IPS-18c (cell line): ENCODE measurements around the gene CTBP1.

Source experiments
- H3K4me3 ChIP-seq: 2 replicates; pipeline ENCODE4 v1.7.0; 2013; ENCODE audit warnings: low read depth, mild to moderate bottlenecking, low read length, moderate library complexity; ENCODE audit not compliant: insufficient read depth
- H3K9me3 ChIP-seq: one replicate; pipeline ENCODE4 v1.6.1; 2013; ENCODE audit warnings: mild to moderate bottlenecking, low read length, moderate library complexity; ENCODE audit not compliant: control insufficient read depth, insufficient read depth

CTBP1 gene

DNA sequence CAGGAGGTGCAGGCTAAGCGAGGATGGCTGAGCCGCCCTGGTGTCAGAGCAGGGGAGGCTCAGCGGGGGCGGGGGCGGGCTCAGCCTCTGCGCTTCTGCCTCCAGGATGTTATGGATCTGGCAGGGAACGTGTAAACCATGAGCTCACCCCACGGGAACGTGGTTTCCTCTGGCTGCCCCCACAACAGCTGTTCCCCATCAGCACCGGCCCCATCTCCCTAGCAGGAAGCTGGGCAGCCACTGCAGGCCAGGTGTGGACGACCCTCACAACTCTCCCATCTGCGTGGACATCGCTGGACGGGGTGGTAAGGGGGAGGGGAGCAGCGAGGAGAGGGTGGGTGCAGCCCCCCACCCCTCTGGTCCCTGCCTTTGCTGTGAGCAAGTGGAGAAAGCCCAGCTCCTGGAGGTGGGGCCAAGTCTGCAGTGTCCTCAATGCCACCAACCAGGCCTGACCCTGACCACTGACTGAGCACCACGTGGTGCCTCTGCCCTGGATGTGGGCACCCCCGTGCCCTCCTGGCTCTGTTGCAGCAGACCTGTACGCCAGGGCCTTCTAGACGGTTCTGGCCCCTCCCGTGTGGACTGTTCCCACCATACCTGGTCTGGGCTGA lies 48.4 kb downstream of the CTBP1 start:
- Histone ChIP-seq H3K4me3 (no peak overlapping the region), H3K9me3 (no peaks in the 10 kb centered on the region)

DNA sequence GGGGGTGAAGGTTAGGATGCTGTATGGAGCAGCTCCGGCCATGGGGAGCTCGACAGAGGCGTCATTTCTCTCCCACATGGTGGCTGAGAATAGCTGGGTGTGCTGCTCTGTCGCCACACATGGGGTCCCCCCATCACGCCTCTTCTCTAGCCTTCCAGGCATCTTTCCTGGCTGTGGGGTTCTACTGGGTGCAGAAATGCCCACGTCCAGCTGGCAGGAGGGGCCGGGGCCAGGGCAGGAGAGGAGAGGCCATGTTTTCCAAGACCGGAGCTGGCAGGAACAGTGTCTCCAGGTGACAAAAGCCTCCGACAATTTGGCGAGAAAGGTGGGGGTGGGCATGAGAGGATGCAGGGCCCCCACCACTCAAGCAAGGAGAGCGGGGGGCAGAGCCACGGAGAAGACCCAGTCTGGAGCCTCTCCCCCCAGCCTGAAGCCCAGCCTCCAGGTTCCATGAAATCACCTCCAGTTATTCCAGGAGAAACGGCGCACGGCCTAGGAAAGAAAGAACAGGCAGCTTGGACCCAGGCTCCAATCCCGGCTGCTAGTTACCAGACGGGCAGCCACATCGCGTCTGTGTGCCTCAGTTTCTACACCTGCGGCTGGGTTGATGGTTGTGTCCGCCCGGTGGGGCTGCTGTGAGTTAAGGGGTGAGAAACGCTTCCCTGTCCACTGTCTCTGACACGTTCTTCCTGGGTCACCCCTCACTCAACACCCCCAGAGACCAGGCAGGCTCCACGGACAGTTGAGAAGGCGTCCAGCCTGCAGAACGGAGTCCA lies 49.2 kb downstream of the CTBP1 start:
- Histone ChIP-seq H3K9me3 (no peaks in the 10 kb centered on the region), H3K4me3 (no peak overlapping the region)

DNA sequence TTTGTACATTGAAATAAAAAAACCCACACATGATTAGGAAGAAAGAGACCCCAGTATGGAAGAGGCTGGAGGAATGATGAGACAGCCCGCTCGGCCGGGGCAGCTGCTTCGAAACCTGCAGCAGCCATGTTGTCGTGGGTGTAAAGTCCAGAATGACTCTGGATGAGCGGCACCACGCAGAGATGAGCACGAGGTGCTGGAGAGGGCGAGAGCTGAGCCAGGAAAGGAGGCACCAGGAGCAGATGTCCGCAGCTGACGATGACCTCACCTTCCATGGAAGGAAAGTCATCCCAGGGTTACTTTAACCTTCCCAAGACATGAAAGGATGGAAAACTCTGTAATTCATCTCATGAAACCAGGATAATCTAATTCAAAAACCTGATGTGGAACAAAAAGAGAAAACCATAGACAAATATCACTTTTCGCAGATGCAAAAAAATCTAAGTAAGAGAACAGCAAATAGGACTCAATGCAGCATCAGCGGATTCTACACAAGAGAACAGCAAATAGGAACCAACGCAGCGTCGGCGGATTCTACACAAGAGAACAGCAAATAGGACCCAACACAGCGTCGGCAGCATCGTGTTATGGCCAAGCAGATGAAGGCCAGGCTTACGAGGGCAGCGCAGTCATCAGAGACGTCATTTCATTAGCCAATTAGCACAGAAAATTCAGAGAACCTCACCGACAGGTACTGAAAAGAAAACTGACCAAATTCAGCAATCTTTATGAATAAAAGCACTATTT lies 50.7 kb downstream of the CTBP1 start:
- Histone ChIP-seq H3K9me3 (no peaks in the 10 kb centered on the region), H3K4me3 (no peak overlapping the region)

DNA sequence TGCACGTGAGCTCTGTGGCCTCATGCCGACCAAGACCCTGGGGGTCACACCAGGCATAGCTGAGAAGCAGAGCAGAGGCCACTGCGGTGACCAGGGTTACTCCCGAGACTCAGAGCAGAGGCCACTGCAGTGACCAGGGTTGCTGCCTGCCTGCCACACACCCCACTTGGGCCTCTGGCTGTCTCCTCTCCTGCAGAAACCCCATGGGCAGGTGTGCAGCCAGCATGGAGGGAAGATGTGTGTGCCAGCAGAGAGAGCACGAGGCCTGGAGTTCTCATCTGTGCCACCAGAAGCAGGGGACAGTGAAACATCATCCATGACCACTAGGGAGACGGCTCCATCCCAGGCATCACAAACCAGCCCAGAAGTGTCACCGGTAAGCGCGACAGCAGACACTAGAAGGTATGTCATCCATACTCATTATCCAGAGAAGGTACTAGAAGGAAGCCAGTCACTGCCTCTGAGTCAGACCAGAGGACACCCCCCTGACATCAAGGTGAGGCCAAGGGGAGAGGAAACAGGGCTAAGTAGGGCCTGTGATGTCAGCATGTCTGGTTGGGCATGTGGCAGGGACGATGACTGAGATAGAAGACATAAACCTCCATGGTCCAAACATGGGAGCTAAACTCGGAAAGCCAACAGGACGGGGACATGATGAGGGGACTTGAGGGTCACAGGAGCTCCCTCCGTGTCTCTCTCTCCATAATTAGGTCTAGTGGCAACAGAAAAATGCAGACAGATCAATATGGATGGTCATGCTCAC lies 52.3 kb downstream of the CTBP1 start:
- Histone ChIP-seq H3K9me3 (no peaks in the 10 kb centered on the region), H3K4me3 (no peak overlapping the region)

DNA sequence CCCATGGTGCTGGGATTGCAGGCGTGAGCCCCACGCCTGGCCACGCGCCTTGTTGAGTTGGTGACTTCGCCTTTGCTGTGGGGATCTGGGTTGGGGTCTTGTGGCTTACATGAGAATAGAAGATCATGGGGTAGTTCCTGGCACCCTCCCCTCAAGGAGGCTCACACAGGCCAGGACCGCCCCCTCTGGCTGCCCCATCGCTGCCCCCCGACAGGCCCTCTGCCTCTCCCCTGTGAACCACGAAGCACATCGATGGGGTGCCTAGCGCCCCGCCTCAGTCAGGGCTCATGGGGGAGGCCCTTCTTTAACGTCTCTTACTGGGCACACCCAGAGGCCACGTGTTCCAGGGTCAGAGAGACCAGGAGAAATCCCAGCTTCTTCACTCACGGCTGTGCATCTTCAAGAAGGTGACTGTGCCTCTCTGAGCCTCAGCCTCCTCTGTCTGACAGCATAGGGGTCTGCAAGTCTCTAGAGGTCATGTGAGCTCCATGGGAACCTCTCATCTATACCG lies 53.0 kb downstream of the CTBP1 start:
- Histone ChIP-seq H3K4me3 (no peak overlapping the region), H3K9me3 (no peaks in the 10 kb centered on the region)

DNA sequence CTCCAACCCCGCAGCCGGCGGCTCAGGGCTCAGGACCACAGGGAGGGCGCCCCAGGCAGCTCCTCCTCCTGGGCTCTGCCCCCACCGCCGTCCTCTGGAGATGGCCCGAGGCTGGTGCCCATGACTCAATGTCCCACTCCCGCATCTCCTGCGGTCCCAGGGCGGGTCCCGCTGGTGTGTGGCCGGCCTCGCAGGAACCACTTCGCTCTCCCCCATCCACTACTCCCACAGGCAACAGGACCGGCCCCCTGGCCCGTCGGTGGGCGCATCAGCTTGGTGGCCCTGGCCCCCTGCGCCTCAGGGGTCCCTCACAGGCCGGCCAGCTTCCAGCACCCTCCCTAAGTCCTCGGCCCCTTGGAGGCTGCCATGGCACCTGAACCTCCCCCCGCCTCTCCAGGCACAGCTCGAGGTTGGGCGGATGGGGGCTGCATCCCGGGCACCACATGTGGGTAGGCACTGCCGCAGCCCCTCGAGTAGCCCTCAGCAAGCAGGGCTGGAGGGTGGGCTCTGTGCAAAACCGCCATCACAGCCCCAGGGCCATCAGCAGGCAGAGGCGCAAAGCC lies 53.7 kb downstream of the CTBP1 start:
- Histone ChIP-seq H3K9me3 (no peaks in the 10 kb centered on the region), H3K4me3 (no peak overlapping the region)

DNA sequence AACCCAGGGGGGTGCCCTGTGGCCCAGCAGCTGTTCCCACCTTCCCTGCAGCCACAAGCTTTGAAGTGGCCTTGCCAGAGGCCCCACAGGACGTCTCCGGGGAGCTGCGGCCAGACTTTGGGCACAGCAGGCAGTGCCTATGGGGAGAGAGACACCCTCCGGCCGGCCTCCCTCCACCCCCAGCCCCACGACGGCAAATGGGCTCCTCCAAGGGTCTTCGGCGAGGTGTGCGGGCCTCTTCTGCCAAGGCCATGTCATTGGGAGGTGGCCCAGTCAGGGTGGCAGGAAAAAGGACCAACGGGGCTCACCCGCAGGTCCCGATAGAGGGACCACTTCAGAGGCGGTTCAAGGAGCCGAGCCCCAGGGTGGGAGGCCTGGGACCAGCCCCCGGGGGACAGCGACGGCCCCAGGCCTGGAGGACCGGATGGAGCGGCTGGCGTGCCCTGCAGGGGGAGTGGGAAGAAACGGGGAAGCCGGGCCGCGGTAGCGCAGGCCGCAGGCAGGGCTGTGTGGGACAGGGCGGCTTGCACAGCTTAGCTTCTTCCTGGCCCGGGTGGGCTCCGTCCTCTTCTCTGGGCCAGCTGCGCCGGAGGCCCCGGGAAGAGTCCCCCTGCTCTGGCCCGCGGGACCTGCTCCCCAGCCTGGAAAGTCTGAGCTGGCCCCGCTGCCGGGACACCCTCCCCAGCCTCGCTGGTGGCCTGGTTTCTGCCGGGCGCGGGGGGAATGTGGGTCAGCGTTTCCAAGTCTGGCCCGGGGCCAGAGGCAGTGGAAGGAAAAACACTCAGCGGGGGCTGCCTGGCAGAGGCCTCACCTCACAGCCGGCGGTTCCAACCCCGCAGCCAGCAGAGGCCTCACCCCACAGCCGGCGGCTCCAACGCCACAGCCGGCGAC lies 54.7 kb downstream of the CTBP1 start:
- H3K4me3 ChIP-seq, result no peak overlapping the region
- H3K9me3 ChIP-seq, result no peaks in the 10 kb centered on the region

DNA sequence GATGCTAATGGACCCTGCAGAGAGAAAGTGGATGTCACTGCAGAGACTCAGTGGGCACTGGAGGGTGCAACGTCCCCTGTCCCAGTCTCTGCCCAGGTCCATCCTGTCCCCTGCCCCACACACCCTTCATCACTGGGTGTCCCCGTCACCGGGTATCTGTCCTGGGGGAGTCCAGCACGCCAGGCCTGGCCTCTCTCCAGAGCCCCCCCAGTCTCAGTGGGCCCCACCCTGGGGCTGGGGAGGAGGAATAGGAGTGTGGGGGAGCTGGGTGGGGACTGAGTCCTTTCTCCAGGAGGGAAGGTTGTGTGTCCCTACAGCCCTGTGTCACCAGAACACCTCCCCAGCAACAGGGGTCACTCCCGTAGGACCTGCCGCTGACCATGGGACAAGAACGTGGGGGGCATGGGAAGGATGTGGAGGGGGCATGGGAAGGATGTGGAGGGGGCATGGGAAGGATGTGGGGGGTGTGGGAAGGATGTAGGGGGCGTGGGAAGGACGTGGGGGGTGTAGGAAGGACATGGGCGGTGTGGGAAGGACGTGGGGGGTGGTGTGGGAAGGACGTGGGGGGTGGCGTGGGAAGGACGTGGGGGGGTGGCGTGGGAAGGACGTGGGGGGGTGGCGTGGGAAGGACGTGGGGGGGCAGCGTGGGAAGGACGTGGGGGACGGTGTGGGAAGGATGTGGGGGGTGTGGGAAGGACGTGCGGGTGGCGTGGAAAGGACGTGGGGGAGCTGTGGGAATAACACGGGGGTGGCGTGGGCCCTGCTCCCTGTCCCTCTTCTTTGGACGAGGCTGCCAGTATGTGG lies 55.5 kb downstream of the CTBP1 start:
- Histone ChIP-seq H3K4me3 (no peak overlapping the region), H3K9me3 (no peaks in the 10 kb centered on the region)

DNA sequence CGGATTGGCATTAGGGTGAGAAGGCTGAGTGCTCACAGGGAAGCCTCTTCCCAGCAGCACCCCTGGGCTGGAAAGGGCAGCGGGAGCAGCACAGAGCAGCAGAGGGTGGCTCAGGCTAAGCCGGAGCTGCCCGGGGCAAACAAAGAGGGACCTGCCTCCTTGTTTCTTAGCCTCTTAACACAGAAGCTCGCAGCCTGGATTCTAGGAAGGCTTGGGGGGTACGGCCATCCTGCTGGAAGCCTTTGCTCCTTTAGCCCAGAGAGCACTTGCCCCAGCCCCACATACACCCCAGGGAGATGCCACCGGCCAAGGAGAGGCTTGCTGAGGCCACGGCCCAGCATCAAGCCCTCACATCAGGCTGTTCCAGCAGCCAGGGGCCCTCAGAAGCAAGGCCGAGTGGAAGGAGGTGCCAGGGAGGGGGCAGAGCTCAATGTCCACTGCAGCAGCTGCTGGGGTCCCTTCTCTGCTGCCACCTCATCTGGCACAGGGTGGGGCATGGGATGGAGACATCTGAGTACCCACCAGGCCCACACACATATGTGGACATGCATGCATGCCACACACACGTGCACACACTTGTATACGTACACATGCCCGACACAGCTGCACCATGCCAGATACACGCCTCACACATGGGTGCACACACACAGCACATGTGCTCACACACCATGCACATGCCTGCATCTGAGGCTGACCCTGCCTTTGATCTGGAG lies 56.3 kb downstream of the CTBP1 start:
- H3K4me3 ChIP-seq, result no peak overlapping the region

DNA sequence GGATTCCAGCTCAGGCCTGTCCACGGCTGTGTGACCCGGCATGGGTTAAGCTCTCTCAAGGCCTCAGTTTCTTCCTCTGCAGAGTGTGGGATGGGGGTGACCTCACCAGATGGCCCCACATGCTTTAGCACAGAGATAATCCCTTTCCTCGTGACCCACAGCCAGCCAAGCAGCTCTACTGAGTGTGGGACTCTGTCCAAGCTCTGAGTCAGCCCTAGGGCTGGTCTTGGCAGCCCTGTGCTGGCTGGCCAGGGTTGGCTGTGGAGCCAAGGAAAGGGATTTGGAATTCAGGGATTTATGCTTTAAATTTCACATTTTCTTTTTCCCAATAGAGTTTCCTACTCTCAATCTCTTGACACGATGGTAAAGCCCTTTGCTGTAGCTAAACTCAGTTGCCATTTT lies 56.8 kb downstream of the CTBP1 start:
- Histone ChIP-seq H3K9me3 (no peaks in the 10 kb centered on the region), H3K4me3 (no peak overlapping the region)

More for the DNA sequence above, 56.3 kb downstream of the CTBP1 start:
- H3K9me3 ChIP-seq, result no peaks in the 10 kb centered on the region

DNA sequence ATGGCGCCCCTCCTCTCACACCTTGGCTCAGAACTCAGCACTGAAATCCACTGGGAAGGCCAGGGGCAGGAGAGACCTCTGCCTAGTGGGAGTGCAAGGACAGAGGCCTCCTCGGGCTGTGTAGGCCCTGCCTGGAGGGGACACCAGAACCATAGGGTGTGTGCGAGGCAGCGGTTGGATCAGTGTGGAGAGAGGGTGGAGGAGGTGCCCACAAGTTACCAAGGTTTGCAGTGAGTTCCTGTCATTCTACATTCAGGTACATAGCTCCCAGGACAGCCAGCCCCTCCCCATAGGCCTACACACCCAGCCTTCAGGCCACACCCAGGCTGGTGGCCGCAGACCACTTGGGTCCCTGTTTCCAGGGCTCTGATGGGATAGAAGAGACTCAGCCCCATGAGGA lies 57.3 kb downstream of the CTBP1 start:
- Histone ChIP-seq H3K9me3 (no peaks in the 10 kb centered on the region), H3K4me3 (no peak overlapping the region)

DNA sequence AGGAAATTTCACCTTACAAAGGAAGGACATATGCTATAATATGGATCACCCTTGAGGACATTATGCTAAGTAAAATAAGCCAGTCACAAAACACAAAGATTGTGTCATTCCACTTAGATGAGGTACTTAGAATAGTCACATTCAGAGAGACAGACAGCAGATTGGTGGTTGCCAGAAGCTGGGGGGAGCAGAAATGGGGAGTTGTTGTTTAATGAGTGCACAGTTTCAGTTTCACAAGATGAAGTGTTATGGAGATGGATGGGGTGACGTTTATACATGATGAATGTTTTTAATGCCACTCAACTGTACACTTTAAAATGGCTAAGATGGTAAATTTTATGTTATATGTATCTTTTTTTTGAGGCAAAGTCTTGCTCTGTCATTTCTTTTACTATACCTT lies 61.7 kb downstream of the CTBP1 start:
- Histone ChIP-seq H3K4me3 (no peak overlapping the region), H3K9me3 (peaks cover 4% of the 10 kb centered on the region)

DNA sequence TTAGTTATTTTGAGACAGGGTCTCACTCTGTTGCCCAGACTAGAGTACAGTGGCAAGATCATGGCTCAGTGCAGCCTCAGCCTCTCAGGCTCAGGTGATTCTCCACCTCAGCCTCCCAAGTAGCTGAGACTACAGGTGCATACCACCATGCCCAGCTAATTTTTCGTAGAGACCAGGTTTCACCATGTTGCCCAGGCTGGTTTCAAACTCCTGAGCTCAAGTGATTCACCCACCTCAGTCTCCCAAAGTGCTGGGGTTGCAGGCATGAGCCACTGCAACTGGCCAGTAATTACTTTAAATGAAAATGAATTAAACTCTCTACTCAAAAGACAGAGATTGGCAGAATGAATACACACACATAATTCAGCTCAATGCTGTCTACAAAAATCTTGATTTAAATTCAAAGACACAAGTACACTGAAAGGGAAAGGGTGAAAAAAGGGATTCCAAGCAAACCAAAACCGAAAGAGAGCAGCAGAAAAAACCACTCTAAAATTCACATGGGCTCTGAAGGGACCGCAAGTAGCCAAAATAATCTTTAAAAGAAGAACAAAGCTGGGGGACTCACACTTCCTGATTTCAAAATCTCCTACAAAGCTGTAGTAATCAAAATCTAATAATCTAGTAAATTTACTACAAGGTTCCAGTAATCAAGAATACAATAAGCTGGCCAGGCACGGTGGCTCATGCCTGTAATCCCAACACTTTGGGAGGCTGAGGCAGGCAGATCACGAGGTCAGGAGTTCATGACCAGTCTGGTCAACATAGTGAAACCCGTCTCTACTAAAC lies 64.8 kb downstream of the CTBP1 start:
- H3K4me3 ChIP-seq, result no peak overlapping the region
- H3K9me3 ChIP-seq, result peaks cover 4% of the 10 kb centered on the region

DNA sequence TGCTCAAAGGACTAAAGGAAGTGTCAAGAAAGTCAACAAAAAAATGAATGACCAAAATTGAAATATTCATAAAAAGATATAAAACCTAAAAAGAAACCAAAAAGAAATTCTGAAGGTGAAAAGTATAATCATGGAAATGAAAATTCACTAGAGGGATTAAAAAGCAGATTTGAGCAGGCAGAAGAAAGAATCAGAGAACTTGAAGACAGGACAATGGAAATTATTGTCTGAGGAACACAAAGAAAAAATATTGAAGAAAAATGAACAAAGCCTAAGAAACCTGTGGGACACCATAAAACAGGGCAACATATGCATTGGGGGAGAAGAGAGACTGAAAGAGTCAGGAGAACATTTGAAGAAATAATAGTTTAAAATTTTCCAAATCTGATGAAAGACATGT lies 66.6 kb downstream of the CTBP1 start:
- Histone ChIP-seq H3K4me3 (no peak overlapping the region), H3K9me3 (peaks cover 4% of the 10 kb centered on the region)
